Anterior cingulate cortex (tissue), 58 donors: ENCODE data around the gene GALNT2.

Experiments
- DNase-seq, 58 donors: peaks; one replicate each; lab custom pipeline; 2025; lab: John Stamatoyannopoulos, UW

GALNT2 gene

GRCh38 chr1:230156068-230156467, 89.0 kb downstream of the GALNT2 start:
- no peak for DNase-seq

DNA sequence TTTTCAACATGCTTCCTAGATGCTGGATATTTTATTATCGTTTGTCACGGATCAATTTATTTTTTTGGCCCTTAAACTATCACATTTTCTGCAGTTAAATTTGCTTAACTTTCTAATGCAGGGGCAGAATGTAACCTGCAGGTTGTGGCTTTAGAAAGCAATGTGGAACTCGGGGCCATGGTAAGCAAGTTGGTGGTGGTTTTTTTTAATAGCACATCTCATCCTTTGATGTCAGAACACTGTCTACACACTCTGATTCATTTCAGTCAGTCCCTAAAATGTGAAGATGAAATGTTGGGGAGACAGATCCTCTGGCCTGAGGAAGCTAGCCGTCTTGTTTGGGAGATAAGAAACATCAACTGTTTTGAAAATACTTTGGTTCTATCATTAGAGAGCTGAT, 89.5 kb downstream of the GALNT2 start:
- no peak for DNase-seq

GRCh38 chr1:230157420-230158390, 90.7 kb downstream of the GALNT2 start:
- DNase-seq, result no peak

GRCh38 chr1:230158415-230159291, 91.6 kb downstream of the GALNT2 start:
- no peak for DNase-seq

- DNase-seq, result no peak
These were observed 92.5 kb downstream of the GALNT2 start for GRCh38 chr1:230159580-230159979.

GRCh38 chr1:230160957-230161771, 94.1 kb downstream of the GALNT2 start:
- no peak for DNase-seq

- DNase-seq, result no peak
These were observed 96.2 kb downstream of the GALNT2 start for GRCh38 chr1:230163205-230163604.

- DNase-seq, result no peak
These were observed 96.7 kb downstream of the GALNT2 start for GRCh38 chr1:230163719-230164118.

GRCh38 chr1:230165536-230165935, 98.5 kb downstream of the GALNT2 start:
- DNase-seq, result no peak

DNA sequence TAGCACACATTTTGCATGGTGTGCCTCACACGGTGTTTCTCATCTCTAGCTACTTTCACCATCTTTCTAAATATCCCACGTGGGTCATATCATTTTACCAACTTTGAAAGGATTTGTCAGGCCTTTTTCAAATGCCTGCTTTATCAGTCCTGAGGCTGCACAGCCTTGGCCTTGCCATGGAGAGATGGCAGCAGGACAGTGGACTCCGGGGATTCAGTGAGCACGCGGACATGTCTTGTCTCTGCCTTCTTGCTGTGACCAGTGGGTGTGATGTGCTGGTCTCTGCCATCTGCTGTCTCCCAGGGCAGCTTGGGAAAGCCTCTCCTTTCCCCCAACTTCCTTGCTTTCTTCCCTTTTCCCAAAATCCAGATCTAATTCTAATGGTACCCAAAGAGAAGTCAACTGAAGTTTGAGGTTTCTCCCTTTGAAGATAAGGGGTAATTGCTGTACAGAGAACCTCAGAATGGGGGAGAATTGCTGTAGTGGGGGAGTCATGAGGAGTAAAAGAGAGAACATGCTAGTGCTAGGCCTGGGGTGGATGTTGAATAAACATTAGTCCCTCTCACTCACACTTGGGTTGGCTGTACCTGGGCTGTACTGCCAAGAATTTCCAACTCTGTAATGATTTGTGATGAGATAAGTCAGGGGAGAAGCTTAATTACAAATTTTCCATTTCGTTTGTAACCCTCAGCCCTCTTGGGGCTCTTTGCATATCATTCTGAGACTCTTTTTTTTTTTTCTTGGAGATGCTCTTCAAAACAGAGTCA, 99.5 kb downstream of the GALNT2 start:
- DNase-seq, result no peak

- no peak for DNase-seq
These were observed 100.4 kb downstream of the GALNT2 start for GRCh38 chr1:230167419-230167852.

GRCh38 chr1:230169454-230170152, 102.6 kb downstream of the GALNT2 start:
- DNase-seq, result peak in 2 of 58 donors; percentile 30 to 40

- DNase-seq, result no peak
These were observed 103.1 kb downstream of the GALNT2 start for GRCh38 chr1:230170153-230170547.

- no peak for DNase-seq
These were observed 103.6 kb downstream of the GALNT2 start for GRCh38 chr1:230170622-230171021.

DNA sequence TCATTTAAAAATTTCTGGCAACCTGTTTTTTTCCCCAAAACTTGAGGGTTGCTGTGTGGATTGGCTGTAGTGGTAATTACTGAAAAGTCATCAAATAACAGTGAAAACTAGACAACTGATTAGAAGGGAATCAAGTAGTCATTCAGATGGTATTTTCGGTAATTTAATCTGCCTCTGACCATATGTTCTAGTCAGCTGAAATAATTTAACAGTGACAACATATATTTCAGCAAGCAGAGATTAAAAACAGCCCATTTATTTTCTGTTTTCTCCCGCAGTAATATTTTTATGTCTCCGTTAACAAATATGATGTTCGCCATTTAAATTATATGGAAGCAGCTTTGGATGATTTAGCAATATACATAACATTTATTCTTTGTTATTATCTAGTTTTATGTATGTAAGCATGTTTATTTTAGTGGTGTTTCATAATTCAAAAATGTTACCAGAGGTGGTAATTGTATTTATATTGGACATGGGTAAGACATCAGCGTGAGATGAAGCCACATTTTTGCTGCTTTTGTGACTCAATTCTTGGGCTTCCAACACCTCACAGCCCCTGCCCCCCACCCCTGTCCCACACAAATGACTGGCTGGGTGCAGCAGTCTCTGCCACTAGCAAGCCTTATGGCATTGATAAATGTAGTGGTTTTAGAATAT, 104.4 kb downstream of the GALNT2 start:
- no peak for DNase-seq

DNA sequence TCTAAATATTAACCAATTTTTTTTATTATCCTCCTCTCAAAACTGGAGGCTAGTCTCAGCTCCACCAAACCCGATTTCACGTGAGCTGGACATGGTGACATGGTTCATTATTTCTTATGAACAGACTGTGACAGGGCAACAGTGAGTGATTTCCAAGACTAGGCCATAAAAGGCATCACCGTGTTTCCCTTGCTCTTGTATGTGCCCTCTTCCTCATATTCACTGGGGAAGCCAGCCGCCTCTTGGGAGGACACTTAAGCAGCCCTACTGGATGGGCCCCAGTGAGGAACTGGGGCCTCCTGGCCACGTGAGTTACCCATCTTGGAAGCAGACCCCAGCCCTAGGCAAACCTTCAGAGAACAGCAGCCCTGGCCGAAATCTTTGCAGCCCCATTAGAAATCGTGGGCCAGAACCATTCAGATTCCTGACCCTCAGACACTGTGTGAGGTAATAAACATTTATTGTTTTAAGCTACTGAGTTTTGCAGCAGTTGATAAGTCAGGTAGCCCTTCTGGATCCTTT, 105.0 kb downstream of the GALNT2 start:
- no peak for DNase-seq

DNA sequence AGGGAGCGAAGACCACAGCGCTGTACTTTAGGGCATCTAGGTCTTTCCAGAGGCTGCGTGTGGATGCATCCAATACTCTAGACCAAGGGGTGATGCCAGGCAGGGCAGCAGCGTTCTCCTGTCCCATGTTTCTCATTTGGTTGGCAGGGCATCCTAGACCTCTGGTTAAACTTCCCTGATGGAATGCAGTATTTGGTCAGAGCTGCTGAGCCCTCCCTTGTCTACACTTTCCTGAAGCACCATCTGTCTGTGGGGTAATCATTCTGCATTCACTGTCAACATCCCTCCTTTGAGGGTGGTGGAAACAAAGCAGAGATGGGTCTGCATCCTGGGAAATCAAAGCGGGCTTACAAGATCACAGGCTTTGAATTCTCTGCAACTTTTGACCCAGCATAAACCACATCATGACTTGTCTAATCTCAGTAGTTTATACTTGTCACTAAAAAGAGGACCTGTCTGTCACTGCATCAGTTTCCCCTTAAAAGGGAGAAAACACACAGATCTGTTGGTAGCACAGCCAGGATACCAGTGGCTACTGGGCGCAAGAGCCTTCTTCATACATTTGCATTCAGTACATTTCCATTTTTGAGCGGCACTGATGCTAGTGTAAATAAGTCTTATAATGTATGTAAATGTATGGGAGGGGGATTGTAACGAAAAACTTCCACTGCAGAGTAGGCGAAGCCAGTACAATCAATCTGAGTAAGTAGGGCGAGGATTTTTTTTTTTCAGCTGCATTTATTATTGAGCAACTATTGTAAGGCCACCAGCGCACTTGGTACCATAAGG, 106.3 kb downstream of the GALNT2 start:
- no peak for DNase-seq
